ENCODE results near the gene CCNI2.

Gene CCNI2, protein sequence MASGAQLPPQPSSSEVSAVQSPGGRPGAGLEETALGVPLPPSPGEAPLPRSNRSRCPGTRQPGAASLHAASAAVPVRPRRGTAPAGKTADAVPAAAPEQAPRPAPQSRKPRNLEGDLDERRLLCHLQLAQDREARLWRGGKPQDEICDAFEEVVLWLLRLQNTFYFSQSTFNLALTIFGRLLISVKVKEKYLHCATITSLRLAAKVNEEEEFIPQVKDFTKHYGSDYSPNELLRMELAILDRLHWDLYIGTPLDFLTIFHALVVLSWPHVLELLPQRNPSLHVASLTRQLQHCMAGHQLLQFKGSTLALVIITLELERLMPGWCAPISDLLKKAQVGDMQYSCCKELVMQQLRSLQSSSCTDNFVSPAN

DNA sequence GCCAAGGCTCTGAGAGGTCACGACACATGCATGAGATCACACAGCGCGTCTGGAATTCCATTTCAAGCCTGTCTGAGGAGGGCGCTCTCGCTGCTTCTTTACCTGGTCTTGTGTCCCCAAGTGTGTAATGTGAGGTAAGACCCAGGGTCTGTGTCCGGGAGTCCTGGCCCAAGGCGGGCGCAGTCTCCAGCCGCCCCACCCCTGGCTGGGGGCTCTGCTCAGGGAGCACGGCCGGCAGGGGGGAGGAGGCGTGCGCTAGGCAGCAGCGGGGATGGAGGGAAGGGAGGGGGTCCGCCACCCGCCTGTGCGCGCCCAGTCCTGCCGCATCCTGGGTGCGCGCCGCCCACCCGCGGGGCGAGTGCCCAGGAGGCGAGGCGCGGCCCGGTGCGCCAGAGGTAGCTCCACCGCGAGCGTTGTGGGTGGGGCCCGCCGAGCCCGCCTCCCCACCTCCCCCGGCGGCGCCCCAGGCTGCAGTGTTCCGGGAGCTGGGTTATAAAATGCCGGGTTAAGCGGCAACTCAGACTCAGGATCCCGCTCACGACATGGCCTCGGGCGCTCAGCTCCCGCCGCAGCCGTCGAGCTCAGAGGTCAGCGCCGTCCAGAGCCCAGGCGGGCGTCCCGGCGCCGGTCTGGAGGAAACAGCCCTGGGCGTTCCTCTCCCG, at the start of gene CCNI2:
Gene CCNI2, plus strand, starts transcription at position 473 of the 662 bp plus-strand sequence. Its CDS starts 70 bp downstream, at position 543.
- DNase-seq (peak; percentile 64), ATAC-seq (peak; percentile 70)

GRCh38 chr5:132704875-132705274, 42.4 kb upstream of the CCNI2 start:
- no peak for ATAC-seq
- DNase-seq, result no peak

DNA sequence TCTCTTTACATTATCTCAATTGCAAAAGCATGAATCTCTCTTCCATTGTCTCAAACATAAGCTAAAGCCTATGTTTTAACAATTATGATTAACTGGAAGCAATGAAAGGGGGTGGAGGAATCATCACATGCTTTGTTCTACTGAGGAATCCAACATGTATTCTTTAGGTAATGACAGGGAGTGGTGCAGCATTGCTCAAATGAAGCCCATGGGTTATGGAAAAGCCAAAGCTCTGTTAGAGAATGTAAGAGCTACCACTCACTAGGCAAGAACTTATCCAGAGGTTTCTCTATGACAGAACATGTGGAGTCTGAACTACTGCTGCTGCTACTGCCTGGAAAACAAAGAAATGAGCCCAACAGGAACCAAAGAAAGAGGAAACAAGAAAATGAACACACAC, 38.6 kb upstream of the CCNI2 start:
- DNase-seq, result no peak

DNA sequence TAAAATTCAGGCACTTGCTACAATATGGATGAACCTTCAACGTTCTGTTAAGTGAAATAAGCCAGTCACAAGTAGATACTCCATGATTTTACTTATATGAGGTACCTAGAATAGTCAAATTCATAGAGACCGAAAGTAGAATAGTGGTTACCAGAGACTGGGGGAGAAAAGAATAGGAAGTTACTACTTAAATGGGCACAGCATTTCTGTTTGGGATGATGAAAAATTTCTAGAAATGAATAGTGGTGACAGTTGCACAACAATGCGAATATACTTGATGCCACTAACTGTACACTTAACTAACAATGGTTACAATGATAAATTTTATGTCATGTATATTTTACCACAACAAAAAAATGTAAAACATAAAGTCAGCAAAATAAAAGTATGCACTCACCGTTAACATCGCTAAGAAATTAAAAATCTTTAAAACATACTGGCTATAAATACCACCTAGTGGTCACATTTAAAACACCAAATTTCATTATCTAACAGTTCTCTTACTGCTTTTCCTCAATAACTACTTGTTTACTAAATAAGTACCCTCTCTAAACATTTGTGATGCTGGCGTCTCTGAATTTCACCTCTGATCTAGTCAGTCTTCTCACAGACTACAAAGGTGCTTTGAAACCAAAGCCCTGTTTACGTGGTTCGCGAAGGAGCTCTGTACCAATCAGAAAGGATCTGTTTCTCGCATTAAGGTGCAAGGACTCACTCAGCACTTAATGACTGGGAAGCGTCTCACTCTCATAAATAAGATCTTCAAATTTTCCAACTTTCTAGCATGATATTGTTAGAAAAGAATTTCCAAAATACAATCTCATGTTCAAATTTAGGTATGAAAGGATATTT, 32.5 kb upstream of the CCNI2 start:
- no peak for ATAC-seq
- no peak for DNase-seq

More for the DNA sequence above, 38.6 kb upstream of the CCNI2 start:
- no peak for ATAC-seq

GRCh38 chr5:132718544-132719312, 28.5 kb upstream of the CCNI2 start:
- ATAC-seq (no peak), DNase-seq (no peak)

DNA sequence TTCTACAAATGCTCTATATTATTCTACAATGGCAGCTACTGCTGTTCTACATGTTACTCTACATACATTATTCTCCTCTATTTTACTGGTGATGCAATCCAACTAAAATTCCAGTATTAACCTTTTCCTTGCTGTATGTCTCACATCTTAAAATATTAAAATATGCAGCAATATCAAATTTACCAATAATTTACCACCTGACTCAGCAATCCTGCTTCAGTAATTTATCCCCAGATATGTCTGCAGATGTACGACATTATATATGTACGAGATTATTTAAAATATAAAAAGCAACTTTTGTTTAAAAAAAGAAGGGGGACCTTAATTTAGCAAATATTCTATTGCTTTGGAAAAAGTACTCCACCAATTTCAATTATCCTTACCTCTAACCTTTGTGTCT, 21.5 kb upstream of the CCNI2 start:
- DNase-seq (no peak), ATAC-seq (no peak)

DNA sequence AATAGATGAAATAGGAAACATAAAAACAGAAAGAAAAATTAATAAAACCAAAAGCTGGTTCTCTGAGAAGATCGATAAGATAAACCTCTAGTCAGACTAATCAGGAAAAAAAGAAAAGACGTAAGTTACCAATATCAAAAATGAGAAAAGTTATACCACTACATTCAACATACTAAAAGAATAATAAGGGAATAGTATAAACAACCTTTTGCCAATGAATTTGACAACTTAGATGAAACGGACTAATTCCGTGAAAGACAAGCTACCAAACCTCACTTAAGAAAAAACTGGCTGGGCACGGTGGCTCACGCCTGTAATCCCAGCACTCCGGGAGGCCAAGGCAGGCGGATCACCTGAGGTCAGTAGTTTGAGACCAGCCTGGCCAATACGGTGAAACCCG, 17.3 kb upstream of the CCNI2 start:
- no peak for DNase-seq
- ATAC-seq, result no peak

- DNase-seq (no peak), ATAC-seq (no peak)
Measured at GRCh38 chr5:132733499-132734148, 13.6 kb upstream of the CCNI2 start.

DNA sequence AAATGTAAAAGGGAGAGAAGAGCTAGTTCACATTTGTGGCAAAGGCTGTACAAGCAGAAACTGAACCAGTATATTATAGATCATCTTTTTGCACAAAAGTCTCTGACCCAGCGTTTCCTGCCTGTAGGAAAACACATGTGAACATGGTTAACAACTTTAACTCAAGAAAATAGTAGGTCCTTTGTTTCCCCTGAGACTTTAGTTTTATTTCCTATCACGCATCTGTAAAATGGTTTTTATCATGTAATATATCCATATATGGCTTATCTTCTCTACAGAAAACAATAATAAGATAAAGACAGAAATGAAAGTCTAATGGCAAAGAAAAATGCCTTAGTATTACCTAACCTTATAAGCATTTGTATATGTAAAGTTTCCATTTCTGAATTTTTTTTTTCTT, 12.5 kb upstream of the CCNI2 start:
- no peak for ATAC-seq
- no peak for DNase-seq

DNA sequence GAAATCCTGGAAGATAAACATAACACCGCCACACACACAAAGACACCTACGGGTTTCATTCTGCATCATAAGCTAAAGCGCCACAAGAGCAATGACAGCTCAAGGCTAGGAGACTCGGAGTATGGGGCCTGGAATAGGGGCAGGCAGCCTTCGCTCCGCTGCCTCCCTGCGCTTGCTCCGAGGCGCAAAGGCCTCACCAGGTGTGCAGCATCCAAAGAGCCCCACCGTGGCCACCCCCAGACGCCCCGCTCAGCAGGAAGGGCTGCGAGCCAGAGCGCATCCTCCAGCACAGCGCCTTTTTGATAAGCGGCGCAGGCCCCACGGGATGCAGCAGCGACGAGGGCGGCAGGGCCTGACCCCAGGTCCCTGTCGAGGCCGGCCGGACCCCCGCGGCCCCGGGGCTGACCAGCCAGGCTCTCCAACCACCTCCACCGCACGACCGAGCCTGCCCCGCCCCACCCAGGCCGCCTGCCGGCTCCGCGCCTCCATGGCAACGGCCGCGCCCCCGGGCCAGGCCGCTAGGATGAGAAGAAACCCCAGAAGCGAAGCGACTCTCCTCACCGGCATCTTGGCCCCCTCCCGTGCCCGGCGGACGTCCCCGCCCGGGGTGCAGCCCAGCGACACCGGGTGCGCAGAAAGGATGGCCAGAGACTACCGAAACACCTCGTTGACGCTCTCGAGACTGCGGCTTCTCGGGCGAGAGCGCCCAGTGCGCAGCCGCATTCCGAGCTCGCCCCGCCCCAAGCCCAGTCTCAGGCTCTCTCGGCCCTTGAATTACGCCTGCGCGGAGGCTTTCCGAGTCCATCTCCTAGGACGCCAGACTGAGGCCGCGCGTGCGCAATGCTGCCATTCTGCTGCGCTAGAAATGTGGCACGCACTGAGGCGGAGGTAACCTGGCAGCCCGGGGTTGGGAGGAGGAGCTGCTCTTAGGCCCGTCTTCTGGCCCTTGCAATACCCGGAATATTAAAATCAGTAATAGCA, 10.1 kb upstream of the CCNI2 start, which contains the start of gene KIF3A:
Gene KIF3A, minus strand, starts transcription at position 694 of the 981 bp plus-strand sequence. Its CDS starts 127 bp downstream, at position 567.
- DNase-seq (peak; percentile 99), ATAC-seq (peak; percentile 93)

DNA sequence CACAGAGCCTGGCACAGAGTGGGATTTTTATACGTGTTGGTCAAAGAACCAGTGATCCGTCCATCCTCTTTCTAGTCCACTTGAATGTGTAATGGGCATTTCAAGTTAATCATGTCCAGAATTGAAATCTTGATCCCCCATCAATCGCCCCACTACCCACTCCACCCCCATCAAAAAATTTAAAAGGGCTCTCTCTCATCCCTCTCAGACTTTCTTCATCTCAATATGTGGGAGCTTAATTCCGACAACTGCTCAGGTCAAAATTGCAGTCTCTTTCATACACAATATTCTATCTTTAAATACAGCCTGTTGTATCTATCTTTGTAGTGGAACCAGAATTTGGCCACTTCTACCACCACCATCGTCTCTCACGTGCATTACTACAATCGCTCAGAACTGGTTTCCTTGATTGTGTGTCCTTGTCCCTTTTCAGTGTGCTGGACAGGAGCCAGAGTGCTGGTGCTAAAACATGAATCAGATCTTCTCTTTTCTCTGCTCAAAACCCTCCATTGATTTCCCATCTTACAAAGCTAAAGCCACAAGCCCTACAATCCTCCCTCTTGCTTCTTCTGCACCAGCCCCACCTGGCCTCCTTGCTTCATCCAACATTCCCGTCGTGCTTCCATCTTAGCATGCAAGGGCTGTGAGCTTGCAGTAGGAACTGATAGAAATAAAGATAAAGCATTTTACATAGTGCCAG, 9.1 kb upstream of the CCNI2 start:
- ATAC-seq (no peak), DNase-seq (no peak)

DNA sequence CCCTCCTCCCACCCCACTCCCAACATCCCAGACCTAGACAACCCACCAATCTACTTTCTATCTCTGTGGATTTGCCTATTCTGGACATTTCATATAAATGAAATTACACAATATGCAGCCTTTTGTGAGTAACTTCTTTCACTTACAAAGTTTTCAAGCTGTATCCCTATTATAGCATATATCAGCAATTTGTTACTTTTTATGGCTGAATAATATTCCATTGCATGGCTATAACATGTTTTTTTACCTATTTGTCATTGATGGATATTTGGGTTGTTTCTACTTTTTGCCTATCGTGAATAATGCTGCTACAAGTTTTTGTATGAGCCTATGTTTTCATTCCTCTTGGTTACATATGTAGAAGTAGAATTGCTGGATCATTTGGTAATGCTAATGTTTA, 8.0 kb upstream of the CCNI2 start:
- no peak for ATAC-seq
- DNase-seq, result no peak

- ATAC-seq (no peak), DNase-seq (no peak)
Measured at GRCh38 chr5:132742158-132742557, 5.1 kb upstream of the CCNI2 start.

- ATAC-seq (no peak), DNase-seq (no peak)
Measured at GRCh38 chr5:132742626-132743025, 4.6 kb upstream of the CCNI2 start.

- ATAC-seq (no peak), DNase-seq (no peak)
Measured at GRCh38 chr5:132744659-132745058, 2.6 kb upstream of the CCNI2 start.

DNA sequence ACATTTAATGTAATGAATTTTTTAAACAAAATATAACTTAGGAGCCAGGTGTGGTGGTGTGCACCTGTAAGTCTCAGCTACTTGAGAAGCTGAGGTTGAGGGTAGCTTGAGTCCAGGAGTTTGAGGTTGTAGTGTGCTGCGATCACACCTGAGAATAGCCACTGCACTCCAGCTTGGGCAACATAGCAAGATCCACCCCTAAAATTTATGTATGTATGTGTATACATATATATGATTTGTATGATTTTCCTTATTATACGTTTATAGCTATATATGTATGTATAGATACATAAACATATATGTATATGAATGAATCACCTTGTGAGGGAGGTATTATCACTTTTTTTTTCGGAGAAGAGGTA, 653 bp upstream of the CCNI2 start:
- no peak for DNase-seq
- no peak for ATAC-seq

DNA sequence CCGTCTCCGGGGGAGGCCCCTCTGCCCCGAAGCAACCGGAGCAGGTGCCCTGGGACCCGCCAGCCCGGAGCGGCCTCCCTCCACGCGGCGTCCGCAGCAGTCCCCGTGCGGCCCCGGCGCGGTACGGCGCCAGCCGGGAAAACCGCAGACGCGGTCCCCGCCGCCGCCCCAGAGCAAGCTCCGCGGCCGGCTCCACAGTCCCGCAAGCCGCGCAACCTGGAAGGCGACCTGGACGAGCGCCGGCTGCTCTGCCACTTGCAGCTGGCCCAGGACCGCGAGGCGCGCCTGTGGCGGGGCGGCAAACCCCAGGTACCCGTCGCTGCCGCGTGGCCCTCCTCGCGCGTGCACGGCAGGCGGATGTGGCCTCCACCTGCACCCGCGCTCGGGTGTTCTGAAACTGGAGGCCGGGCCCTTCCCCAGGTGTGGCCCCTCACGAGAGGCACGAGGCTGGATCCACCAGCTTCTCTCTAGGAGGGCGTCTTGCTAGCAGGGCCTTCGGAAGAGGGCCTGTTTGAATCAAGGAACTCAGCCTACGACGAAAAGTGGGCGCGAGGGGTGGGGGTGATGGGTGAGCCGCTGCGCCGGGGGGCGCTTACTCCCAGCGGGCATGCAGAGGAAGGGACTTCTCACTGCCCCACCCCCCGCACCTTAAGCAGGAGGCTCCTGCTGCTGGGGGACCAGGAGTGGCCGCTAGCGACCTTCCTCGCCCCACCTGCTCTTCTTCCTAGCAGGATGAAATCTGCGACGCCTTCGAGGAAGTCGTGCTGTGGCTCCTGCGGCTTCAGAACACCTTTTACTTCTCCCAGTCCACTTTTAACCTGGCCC, 602 bp downstream of the CCNI2 start:
- ATAC-seq, result peak; percentile 29
- peak; percentile 40 for DNase-seq

GRCh38 chr5:132748522-132749000, 1.3 kb downstream of the CCNI2 start:
- no peak for DNase-seq
- ATAC-seq, result no peak

DNA sequence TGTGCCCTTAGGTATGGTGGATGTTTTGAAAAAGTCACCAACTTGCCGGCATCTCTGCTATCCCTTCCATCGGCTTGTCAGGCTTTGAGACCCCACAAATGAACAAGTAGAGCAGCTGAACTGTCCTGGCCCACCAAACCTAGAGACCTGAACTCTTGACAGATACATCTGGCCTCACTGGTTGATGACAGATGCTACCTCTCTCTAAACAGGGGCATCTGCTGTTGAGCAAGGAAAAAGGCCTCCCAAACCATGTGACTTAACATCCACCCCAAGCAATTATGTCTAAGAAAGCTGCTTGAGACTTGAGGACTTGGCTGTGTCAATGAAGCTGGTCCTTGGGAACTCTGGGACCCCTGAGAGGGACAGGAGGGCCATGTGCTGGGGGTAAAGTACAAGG, 2.3 kb downstream of the CCNI2 start:
- ATAC-seq, result no peak

More for the DNA sequence above, 2.3 kb downstream of the CCNI2 start:
- no peak for DNase-seq

Data from stimulated activated naive CD8-positive, alpha-beta T cell treated with anti-CD3 and anti-CD28 coated beads, Interleukin-15, Interleukin-2, amounts not matched to agents 100 U/mL and 50 U/mL, for 24 hours (primary cell).